ENCODE measurements around the gene PARP14.

PARP14 gene

DNA sequence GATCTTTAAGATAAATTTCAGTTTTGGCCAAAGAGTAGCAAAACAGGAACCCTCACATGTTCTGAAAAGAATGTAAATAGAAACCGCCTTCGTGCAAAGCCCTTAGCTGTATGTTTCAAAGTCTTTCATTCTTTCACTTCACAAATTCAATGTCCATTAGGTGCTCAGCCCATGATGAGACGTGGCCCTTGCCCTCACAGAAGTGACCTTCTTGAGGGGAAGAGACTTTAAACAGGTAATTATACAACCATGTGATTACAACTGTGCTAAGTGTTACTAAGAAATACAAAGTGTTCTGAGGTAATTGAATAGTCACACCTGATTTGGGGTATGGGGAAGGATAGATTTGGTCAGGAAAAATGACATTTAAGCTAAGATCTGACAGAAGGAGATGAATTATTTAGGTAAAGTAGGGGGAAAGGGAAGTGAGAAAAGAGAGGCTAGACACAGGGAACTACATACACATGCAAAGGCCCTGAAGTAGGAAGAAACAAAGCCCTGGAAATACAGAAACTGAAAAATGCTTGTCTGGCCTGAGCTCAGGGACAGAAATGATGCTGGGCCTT, 93.4 kb downstream of the PARP14 start:
- DNase-seq: no peak

DNA sequence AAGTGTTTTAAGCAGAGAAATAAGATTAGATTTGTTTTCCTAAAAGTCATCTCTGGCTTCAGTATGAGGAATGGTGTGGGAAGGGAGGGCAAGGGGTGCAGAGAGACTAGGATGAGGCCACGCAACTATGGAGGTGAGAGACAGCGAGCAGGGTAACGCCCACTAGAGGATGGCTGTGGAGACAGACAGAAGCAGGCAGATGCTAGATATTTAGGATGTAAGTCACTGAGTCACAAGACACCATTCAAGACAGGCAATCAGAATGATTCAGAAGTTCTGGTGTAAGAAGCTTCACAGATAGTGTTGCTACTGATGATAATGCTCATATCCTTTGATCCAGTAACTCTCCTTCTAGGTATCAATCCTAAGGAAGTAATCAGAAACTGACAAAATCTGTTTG, 93.9 kb downstream of the PARP14 start:
- DNase-seq: no peak

DNA sequence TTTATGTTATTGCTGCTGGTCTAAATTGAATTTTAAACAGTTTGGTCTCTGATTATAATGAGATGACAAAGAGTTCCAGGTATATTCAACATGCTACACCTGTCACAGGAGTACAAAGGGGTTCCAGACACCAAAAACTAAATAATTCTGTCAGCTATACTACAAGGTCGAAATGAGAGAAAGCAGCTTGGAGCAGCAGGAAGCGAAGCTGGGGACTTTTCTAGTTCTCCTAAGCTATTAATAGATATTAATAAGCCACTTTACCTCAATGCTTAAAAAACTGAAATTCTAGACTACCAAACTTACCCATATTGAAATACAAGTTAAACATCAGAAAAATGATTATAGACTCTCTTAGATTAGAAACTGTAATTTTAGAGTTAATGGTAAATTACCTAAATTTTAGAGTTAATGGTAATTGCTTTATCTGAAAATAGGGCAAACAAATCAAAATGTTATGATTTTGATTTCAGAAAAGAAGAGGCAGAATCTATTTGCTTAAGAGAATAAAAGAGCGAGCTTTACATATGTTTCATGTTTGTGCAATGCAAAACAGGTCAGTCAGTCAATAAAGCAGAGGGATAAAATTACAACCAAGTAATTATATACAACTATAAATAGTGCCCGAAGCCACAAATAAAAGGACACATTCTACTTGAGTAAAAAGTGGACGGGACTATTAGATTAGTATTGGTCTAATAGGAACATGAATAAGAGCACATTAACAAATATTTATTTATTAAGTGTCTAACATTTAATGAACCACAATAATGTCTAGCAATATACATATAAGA, 96.2 kb downstream of the PARP14 start:
- no peak for DNase-seq

DNA sequence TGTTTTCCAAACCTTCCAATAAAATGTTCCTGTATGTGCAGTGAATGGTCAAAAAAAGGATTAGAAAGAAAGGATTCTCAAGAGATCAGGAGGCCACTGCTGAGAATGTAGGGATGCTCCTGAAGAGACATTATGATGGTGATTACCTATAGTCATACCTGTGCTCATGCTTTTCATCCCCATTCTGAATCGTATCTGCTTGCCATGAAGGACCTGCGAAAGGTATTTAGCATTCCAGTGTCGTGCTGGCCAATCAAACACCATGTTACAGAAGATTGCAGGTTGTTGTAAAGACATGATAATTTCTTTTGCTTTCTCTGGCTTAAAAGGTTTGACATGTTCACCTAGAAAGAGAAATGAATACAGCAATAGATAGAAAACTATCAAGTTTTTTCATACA, 96.9 kb downstream of the PARP14 start:
- DNase-seq: no peak

Measured in NCI-H1930 (cell line).